Activated B cell treated with CpG ODN at 0.5 μM for 24 hours (primary cell): ENCODE results near the gene MYOM3. TPM values are rescaled to one million over a fixed set of nuclear protein-coding genes. Genes with fewer than 3 reads are reported as not detected.

Experiments
- ATAC-seq: fragments of 200-7000 bp; cut with Tn5 transposase; one replicate; pipeline ENCODE4 v1.10.0; 2021; ENCODE audit warnings: low read depth, mild to moderate bottlenecking, moderate library complexity
- CTCF ChIA-PET: fragments of 350-600 bp; sonication (Branson Sonifier 250); formaldehyde crosslinking; loops from one replicate; lab custom pipeline; 2021; ENCODE audit warnings: antibody characterized with exemption; lab: Charles Lee
- POLR2A ChIA-PET: fragments of 350-600 bp; sonication (Branson Sonifier 250); formaldehyde crosslinking; loops from one replicate; lab custom pipeline; 2021; ENCODE audit warnings: antibody characterized with exemption; lab: Charles Lee
- DNase-seq: peaks from one replicate; pipeline ENCODE4 v3.0.0; 2022
- H3K27ac Mint-ChIP-seq: one replicate; pipeline ENCODE4 v1.8.0; 2020; ENCODE audit warnings: mixed read lengths
- H3K27me3 Mint-ChIP-seq: one replicate; pipeline ENCODE4 v1.8.0; 2021; ENCODE audit warnings: mixed read lengths
- H3K36me3 Mint-ChIP-seq: one replicate; pipeline ENCODE4 v1.8.0; 2021; ENCODE audit warnings: low read depth, mixed read lengths
- H3K4me1 Mint-ChIP-seq: one replicate; pipeline ENCODE4 v1.8.0; 2021; ENCODE audit warnings: mixed read lengths
- H3K4me3 Mint-ChIP-seq: one replicate; pipeline ENCODE4 v1.8.0; 2020; ENCODE audit warnings: mild to moderate bottlenecking, mixed read lengths
- H3K9me3 Mint-ChIP-seq: one replicate; pipeline ENCODE4 v1.8.0; 2020; ENCODE audit warnings: mixed read lengths
- intact Hi-C: fragments of 100-400 bp; cut with micrococcal nuclease; formaldehyde crosslinking; loops from one replicate; pipeline ENCODE4 v1.15.1; 2024
- total RNA-seq: library from RNA; stranded (reverse); gene quantifications from 2 replicates; pipeline ENCODE4 v1.2.3, GENCODE V29; 2022
- TF ChIP-seq, protein P1 (sequence below): fragments of 200-600 bp; IDR thresholded peaks from one replicate; pipeline ENCODE4 v1.8.0; 2022; ENCODE audit warnings: antibody characterized with exemption, mild to moderate bottlenecking

MYOM3 gene
- total RNA-seq, 1 donor from 2014 or later = not detected

- CTCF ChIA-PET = no interaction called here
- Mint-ChIP-seq H3K9me3 (no peaks in the 10 kb centered on the region), H3K27me3 (peaks cover 10% of the 10 kb centered on the region), H3K4me3 (no peak overlapping the region), H3K4me1 (no peaks in the 10 kb centered on the region), H3K36me3 (no peaks in the 10 kb centered on the region), H3K27ac (no peak overlapping the region)
- POLR2A ChIA-PET = no interaction called here
- intact Hi-C loops = no loop called here
- TF ChIP-seq, protein P1, sequence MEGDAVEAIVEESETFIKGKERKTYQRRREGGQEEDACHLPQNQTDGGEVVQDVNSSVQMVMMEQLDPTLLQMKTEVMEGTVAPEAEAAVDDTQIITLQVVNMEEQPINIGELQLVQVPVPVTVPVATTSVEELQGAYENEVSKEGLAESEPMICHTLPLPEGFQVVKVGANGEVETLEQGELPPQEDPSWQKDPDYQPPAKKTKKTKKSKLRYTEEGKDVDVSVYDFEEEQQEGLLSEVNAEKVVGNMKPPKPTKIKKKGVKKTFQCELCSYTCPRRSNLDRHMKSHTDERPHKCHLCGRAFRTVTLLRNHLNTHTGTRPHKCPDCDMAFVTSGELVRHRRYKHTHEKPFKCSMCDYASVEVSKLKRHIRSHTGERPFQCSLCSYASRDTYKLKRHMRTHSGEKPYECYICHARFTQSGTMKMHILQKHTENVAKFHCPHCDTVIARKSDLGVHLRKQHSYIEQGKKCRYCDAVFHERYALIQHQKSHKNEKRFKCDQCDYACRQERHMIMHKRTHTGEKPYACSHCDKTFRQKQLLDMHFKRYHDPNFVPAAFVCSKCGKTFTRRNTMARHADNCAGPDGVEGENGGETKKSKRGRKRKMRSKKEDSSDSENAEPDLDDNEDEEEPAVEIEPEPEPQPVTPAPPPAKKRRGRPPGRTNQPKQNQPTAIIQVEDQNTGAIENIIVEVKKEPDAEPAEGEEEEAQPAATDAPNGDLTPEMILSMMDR = no peak
- no peak for DNase-seq
- no peak for ATAC-seq
Measured at GRCh38 chr1:24097663-24098062, 14.3 kb downstream of the MYOM3 start.

DNA sequence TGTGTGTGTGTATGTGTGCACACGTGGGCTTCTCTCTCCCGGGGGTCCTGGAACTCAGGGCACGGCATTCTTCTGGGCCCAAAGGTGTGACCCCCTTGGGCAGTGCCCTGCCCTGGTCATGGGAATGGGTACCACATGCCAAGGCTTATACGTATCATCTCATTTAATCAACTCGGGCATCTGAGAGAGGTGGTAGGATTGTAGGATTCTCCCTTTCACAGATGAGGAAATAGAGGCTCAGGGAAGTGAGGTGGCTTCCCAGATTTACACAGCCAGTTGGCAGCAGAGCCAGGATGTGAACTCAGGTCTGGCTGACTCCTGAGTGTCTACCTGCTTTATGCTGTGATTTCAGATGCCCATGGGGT is 15.2 kb downstream of the MYOM3 start:
- Mint-ChIP-seq H3K27ac (no peak overlapping the region), H3K9me3 (no peaks in the 10 kb centered on the region), H3K27me3 (peaks cover 10% of the 10 kb centered on the region), H3K36me3 (no peaks in the 10 kb centered on the region), H3K4me1 (no peaks in the 10 kb centered on the region), H3K4me3 (no peak overlapping the region)
- DNase-seq (no peak), ATAC-seq (no peak)
- ChIA-PET POLR2A (no interaction called here), CTCF (no interaction called here)
- intact Hi-C loops = no loop called here
- TF ChIP-seq, protein P1 = no peak

GRCh38 chr1:24096009-24096738 is 15.8 kb downstream of the MYOM3 start:
- ATAC-seq (no peak), DNase-seq (no peak)
- ChIA-PET POLR2A (no interaction called here), CTCF (no interaction called here)
- Mint-ChIP-seq H3K4me3 (no peak overlapping the region), H3K9me3 (no peaks in the 10 kb centered on the region), H3K27ac (no peak overlapping the region), H3K36me3 (no peaks in the 10 kb centered on the region), H3K4me1 (no peaks in the 10 kb centered on the region), H3K27me3 (peaks cover 10% of the 10 kb centered on the region)
- intact Hi-C loops = no loop called here
- TF ChIP-seq, protein P1 = no peak

DNA sequence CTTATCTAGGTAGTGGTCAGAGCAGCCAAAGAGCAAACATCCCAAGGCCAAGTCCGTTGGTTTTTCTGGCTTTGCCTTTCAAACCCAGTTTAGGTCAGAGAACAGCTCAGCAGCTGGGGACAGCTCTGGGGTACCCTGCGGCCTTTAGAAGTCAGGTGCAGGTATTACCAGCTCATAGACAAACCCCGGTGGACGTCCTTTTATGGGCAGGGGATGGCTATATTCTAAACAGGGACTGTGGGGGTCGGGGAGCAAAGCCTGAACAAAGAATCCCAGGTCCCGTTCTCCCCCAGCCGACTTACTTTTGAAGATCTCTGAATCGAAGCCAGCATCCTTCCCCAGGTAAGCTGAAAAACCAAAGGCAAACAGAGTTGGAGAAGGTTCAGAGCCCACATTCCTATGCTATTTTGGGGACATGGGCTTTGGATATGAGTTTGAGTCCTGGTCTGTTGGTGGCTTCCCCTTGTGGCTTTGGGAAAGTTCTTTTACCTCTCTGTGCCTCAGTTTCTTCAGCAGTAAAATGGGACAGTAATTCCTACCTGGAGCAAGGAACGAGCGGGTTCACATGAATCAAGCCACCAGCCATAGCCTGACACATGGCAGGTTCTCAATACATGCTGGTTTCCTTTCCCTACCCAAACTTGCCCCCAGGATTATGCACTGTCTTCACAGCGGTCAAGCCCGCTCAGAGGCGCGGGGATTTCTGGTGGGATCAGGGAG is 16.6 kb downstream of the MYOM3 start:
- Mint-ChIP-seq H3K27ac (no peak overlapping the region), H3K27me3 (peaks cover 7% of the 10 kb centered on the region), H3K36me3 (no peaks in the 10 kb centered on the region), H3K4me3 (no peak overlapping the region), H3K4me1 (no peaks in the 10 kb centered on the region), H3K9me3 (no peaks in the 10 kb centered on the region)
- TF ChIP-seq, protein P1 = no peak
- intact Hi-C loops = no loop called here
- CTCF ChIA-PET = no interaction called here
- ATAC-seq (no peak), DNase-seq (no peak)
- POLR2A ChIA-PET = interaction anchor here (0.6 kb wide), 1 partner anchor 1124 kb away, joined by 3 read pairs; no protein-coding TSS in a partner anchor

DNA sequence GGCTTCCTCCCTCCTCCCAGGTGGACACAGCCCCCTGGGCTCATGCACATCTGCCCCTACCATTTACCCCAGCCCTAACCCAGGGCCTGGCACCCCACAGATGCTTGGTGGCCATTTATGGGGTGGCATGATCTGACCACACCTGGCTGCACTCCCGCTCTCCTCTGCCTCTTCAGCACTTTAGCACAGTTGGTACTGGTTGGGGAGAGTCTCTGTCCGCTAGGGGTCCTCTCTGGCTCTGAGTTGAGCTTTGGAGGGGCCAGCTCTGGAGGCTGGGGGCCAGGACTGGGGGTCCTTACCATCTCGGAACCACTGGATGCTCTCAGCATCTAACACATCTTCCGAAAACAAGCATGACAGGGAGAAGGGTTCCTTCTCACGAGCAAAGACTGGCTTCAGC is 17.4 kb downstream of the MYOM3 start:
- ChIA-PET POLR2A (interaction anchor here (0.6 kb wide), 1 partner anchor 1125 kb away, joined by 3 read pairs; no protein-coding TSS in a partner anchor), CTCF (no interaction called here)
- no peaks in the 10 kb centered on the region for H3K36me3 Mint-ChIP-seq
- no peak overlapping the region for H3K4me3 Mint-ChIP-seq
- intact Hi-C loops = no loop called here
- H3K27ac Mint-ChIP-seq = no peak overlapping the region
- DNase-seq = no peak
- no peaks in the 10 kb centered on the region for H3K4me1 Mint-ChIP-seq
- no peak for ATAC-seq
- TF ChIP-seq, protein P1 = no peak
- peaks cover 7% of the 10 kb centered on the region for H3K27me3 Mint-ChIP-seq
- H3K9me3 Mint-ChIP-seq = no peaks in the 10 kb centered on the region
